ENCODE data around the gene TRIP13.

GRCh38 chr5:961711-962240 is 69.1 kb downstream of the TRIP13 start:
- no peak for TF ChIP-seq CTCF (IDR thresholded peaks at IDR 0.05)
- TF ChIP-seq POLR2AphosphoS5 (IDR thresholded peaks at IDR 0.05) = no peak
- TF ChIP-seq POLR2A (IDR thresholded peaks at IDR 0.05) = no peak
